Upper lobe of left lung (tissue), 4 donors: Measurements from ENCODE around the gene PRKCE.

Source experiments
- CTCF ChIP-seq, 6 experiments: fragments of 450-650 bp in 4 of 6; fragments of 200-600 bp in 2 of 6; sonication (generic) in 2 of 6; IDR thresholded peaks; one replicate each; pipeline ENCODE4 v1.5.1; 2016 to 2019; ENCODE audit warnings: antibody characterized with exemption in 6 of 6
- POLR2A ChIP-seq, 4 donors: fragments of 450-650 bp; IDR thresholded peaks; one replicate each; pipeline ENCODE4 v1.5.1; 2016 to 2017; ENCODE audit warnings: antibody characterized with exemption in 4 of 4, mild to moderate bottlenecking in 2 of 4

DNA sequence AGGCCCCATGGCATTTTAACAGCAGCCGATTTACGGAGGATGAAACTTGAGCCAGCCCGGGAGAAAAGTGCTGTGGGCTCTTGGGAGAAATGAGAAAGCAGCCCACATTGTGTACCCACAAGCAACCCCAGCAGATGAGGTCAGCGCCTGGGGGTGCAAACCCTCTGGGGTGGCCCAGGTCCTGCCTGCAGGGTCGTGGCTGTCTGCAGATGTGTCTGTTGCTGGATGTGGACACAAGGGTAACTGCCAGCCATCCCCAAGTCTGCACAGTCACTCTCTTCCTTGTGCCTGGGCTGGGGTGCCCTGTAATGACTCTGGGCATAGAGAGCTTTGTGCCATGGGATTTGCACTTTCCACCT is 170.8 kb downstream of the PRKCE start:
- TF ChIP-seq CTCF (IDR thresholded peaks at IDR 0.05), result no peak
- TF ChIP-seq POLR2A (IDR thresholded peaks at IDR 0.05), result no peak
